Esophagus muscularis mucosa (tissue), 4 donors: Measurements from ENCODE around the gene RAVER2.

Experiments used
- EP300 ChIP-seq: sonication (generic); formaldehyde crosslinking; IDR thresholded peaks from one replicate; pipeline ENCODE4 v1.6.1; 2017; ENCODE audit warnings: antibody characterized with exemption
- POLR2A ChIP-seq: fragments of 450-650 bp; IDR thresholded peaks from one replicate; pipeline ENCODE4 v1.6.1; 2017; ENCODE audit warnings: antibody characterized with exemption, moderate library complexity, mild to moderate bottlenecking, low read depth
- POLR2AphosphoS5 ChIP-seq, 2 donors: sonication (generic); formaldehyde crosslinking; IDR thresholded peaks; one replicate each; pipeline ENCODE4 v1.6.1; 2017; ENCODE audit warnings: antibody characterized with exemption in 2 of 2
- TF ChIP-seq, protein P1 (sequence below), 3 experiments: fragments of 200-600 bp in 2 of 3; fragments of 450-650 bp in 1 of 3; sonication (generic) in 2 of 3; IDR thresholded peaks; one replicate each; pipeline ENCODE4 v1.5.1; 2017 to 2019; ENCODE audit warnings: antibody characterized with exemption in 3 of 3, mild to moderate bottlenecking in 2 of 3, moderate library complexity in 1 of 3

DNA sequence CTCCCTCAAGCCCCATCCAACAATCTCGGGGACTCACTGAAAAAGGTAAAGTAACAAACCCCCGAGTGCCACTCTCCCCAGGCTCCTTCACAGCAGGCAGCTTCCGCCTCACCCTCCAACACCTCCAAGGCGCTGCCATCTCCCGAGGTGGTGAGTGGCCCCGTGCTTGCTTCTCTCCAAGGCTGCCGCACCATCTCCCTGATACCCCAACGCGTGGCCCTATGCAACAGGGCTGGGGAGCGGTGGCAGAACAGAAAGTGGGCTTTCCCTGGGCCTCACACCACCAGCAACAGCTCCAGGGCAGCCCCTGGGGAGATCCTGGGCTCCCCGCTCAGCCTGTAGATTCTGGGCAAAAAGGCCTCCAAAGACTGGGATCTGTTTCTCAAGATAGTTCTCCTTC, 105.1 kb downstream of the RAVER2 start:
- TF ChIP-seq, protein P1, sequence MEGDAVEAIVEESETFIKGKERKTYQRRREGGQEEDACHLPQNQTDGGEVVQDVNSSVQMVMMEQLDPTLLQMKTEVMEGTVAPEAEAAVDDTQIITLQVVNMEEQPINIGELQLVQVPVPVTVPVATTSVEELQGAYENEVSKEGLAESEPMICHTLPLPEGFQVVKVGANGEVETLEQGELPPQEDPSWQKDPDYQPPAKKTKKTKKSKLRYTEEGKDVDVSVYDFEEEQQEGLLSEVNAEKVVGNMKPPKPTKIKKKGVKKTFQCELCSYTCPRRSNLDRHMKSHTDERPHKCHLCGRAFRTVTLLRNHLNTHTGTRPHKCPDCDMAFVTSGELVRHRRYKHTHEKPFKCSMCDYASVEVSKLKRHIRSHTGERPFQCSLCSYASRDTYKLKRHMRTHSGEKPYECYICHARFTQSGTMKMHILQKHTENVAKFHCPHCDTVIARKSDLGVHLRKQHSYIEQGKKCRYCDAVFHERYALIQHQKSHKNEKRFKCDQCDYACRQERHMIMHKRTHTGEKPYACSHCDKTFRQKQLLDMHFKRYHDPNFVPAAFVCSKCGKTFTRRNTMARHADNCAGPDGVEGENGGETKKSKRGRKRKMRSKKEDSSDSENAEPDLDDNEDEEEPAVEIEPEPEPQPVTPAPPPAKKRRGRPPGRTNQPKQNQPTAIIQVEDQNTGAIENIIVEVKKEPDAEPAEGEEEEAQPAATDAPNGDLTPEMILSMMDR (IDR thresholded peaks at IDR 0.05) = no peak
- TF ChIP-seq POLR2AphosphoS5 (IDR thresholded peaks at IDR 0.05) = no peak
- no peak for TF ChIP-seq POLR2A
- no peak for TF ChIP-seq EP300
